B cell (primary cell): ENCODE data around the gene SYNPO. TPM values are rescaled to one million over a fixed set of nuclear protein-coding genes. Genes with fewer than 3 reads are reported as not detected.

Experiments
- ATAC-seq: fragments of 200-7000 bp; cut with Tn5 transposase; one replicate; pipeline ENCODE4 v1.10.0; 2021; ENCODE audit warnings: low read depth, mild to moderate bottlenecking, moderate number of reproducible peaks, moderate library complexity
- CTCF ChIA-PET: fragments of 350-600 bp; sonication (Branson Sonifier 250); formaldehyde crosslinking; loops from one replicate; lab custom pipeline; 2021; ENCODE audit warnings: antibody characterized with exemption, inconsistent platforms; lab: Charles Lee
- POLR2A ChIA-PET: fragments of 350-600 bp; sonication (Branson Sonifier 250); formaldehyde crosslinking; loops from one replicate; lab custom pipeline; 2021; ENCODE audit warnings: antibody characterized with exemption; lab: Charles Lee
- DNase-seq: peaks from one replicate; pipeline ENCODE4 v3.0.0; 2013
- H2AFZ ChIP-seq: 2 replicates; pipeline ENCODE4 v1.6.1; 2012; ENCODE audit warnings: mild to moderate bottlenecking, low read depth, low read length; ENCODE audit not compliant: insufficient read depth, poor library complexity, severe bottlenecking
- H3K27ac ChIP-seq, 2 donors: 1 replicate in 1 of 2; 2 replicates in 1 of 2; pipeline ENCODE4 v1.5.1; 2012 to 2013; ENCODE audit warnings: low read length in 2 of 2, mild to moderate bottlenecking in 2 of 2, moderate library complexity in 1 of 2
- H3K27me3 ChIP-seq, 4 experiments: fragments of 200-600 bp in 1 of 4; sonication (generic) in 1 of 4; replicated peaks in 1 of 4; 1 replicate in 2 of 4; 2 replicates in 2 of 4; pipeline versions ENCODE4 v1.6.1 to v1.7.0; 2013 to 2016; ENCODE audit warnings: low read length in 3 of 4, mild to moderate bottlenecking in 2 of 4, mixed read lengths in 1 of 4, moderate library complexity in 1 of 4; ENCODE audit not compliant: insufficient read depth in 4 of 4, control insufficient read depth in 3 of 4; ENCODE audit errors: control extremely low read depth in 1 of 4
- H3K36me3 ChIP-seq, 2 experiments: replicated peaks in 1 of 2; 1 replicate in 1 of 2; 2 replicates in 1 of 2; pipeline versions ENCODE4 v1.6.1 to v1.7.1; 2013; ENCODE audit warnings: low read length in 1 of 2; ENCODE audit not compliant: insufficient read depth in 2 of 2, control insufficient read depth in 1 of 2; ENCODE audit errors: control extremely low read depth in 1 of 2, extremely low read depth in 1 of 2
- H3K4me1 ChIP-seq, 2 donors: fragments of 200-600 bp in 1 of 2; sonication (generic) in 1 of 2; 1 replicate in 1 of 2; 2 replicates in 1 of 2; pipeline versions ENCODE4 v1.5.1 to v1.6.1; 2013 to 2017; ENCODE audit warnings: low read length in 2 of 2; ENCODE audit not compliant: control insufficient read depth in 2 of 2, insufficient read depth in 2 of 2
- H3K4me2 ChIP-seq: replicated peaks from 2 replicates; pipeline ENCODE3; 2012; ENCODE audit warnings: mild to moderate bottlenecking, low read depth, low read length; ENCODE audit not compliant: poor library complexity, severe bottlenecking
- H3K4me3 ChIP-seq, 5 experiments: fragments of 200-600 bp in 1 of 5; sonication (generic) in 1 of 5; 1 replicate in 3 of 5; 2 replicates in 2 of 5; pipeline versions ENCODE4 v1.5.1 to v1.7.0; 2011 to 2016; ENCODE audit warnings: low read length in 4 of 5, mild to moderate bottlenecking in 4 of 5, low read depth in 2 of 5, control low read depth in 1 of 5, moderate library complexity in 1 of 5; ENCODE audit not compliant: insufficient read depth in 1 of 5; ENCODE audit errors: control extremely low read depth in 1 of 5, extremely low read depth in 1 of 5
- H3K79me2 ChIP-seq: fragments of 200-600 bp; sonication (generic); one replicate; pipeline ENCODE4 v1.6.0; 2016; ENCODE audit warnings: low read length; ENCODE audit not compliant: control insufficient read depth, insufficient read depth
- H3K9ac ChIP-seq: fragments of 200-600 bp; sonication (generic); 2 replicates; pipeline ENCODE4 v1.6.1; 2017; ENCODE audit warnings: mild to moderate bottlenecking, low read length, moderate library complexity
- H3K9me3 ChIP-seq, 3 donors: one replicate each; pipeline versions ENCODE4 v1.6.1 to v1.7.1; 2013; ENCODE audit warnings: low read length in 2 of 3; ENCODE audit not compliant: control insufficient read depth in 2 of 3, insufficient read depth in 1 of 3; ENCODE audit errors: control extremely low read depth in 1 of 3
- H4K20me1 ChIP-seq: 2 replicates; pipeline ENCODE4 v1.6.0; 2012; ENCODE audit warnings: mild to moderate bottlenecking, low read length; ENCODE audit not compliant: insufficient read depth, control insufficient read depth, poor library complexity, severe bottlenecking
- H3K27ac Mint-ChIP-seq: one replicate; pipeline ENCODE4 v1.8.0; 2021; ENCODE audit warnings: mixed read lengths
- H3K27me3 Mint-ChIP-seq: one replicate; pipeline ENCODE4 v1.8.0; 2021; ENCODE audit warnings: mixed read lengths
- H3K4me1 Mint-ChIP-seq: one replicate; pipeline ENCODE4 v1.8.0; 2021; ENCODE audit warnings: mixed read lengths
- H3K4me3 Mint-ChIP-seq: one replicate; pipeline ENCODE4 v1.8.0; 2021; ENCODE audit warnings: mixed read lengths
- H3K9me3 Mint-ChIP-seq: one replicate; pipeline ENCODE4 v1.8.0; 2022; ENCODE audit warnings: mixed read lengths; ENCODE audit not compliant: insufficient read depth
- CTCF ChIP-seq: fragments of 200-600 bp; IDR thresholded peaks from one replicate; pipeline ENCODE4 v1.8.0; 2022; ENCODE audit warnings: antibody characterized with exemption, mild to moderate bottlenecking
- EZH2 ChIP-seq: IDR thresholded peaks from 2 replicates; pipeline ENCODE4 v1.6.1; 2012; ENCODE audit warnings: borderline replicate concordance, low read depth, mild to moderate bottlenecking, moderate library complexity, low read length; ENCODE audit not compliant: insufficient read depth, poor library complexity, severe bottlenecking
- WGBS: methylation state at CpG from one replicate; pipeline ENCODE4 v1.1.5; 2013; ENCODE audit warnings: missing lambda C conversion rate; ENCODE audit not compliant: insufficient coverage; 5-methylcytosine and 5-hydroxymethylcytosine counted together
- intact Hi-C: fragments of 100-400 bp; cut with micrococcal nuclease; formaldehyde crosslinking; loops from one replicate; pipeline ENCODE4 v1.10.0; 2022
- polyA plus RNA-seq: library from polyadenylated mRNA; depleted of rRNA; stranded (reverse); fragments of >200 nt; gene quantifications from 2 replicates; pipeline ENCODE4 v1.2.3, GENCODE V29; 2012
- total RNA-seq, 2 donors: library from RNA; stranded (reverse); fragments of 120-200 nt in 1 of 2; gene quantifications; 1 replicate in 1 of 2; 2 replicates in 1 of 2; pipeline versions ENCODE4 v1.2.3 to v1.2.4, GENCODE V29; 2013 to 2022

SYNPO gene
- total and polyA plus RNA-seq, 2 donors (not counting 1 experiment from before 2014, with no cell fraction given), result 13.2 to 16.8 TPM

GRCh38 chr5:150616506-150616905 is 24.0 kb upstream of the SYNPO start:
- Histone ChIP-seq H3K27me3 (no peaks in the 10 kb centered on the region), H3K4me1 (no peaks in the 10 kb centered on the region), H3K9ac (no peak overlapping the region), H3K27ac (no peak overlapping the region), H3K36me3 (no peaks in the 10 kb centered on the region), H3K4me3 (no peak overlapping the region), H3K4me2 (no peak overlapping the region), H3K79me2 (no peaks in the 10 kb centered on the region), H2AFZ (no peak overlapping the region), H3K9me3 (no peaks in the 10 kb centered on the region), H4K20me1 (no peaks in the 10 kb centered on the region)
- ATAC-seq, result no peak
- no peak for TF ChIP-seq EZH2
- TF ChIP-seq CTCF, result no peak
- H3K4me3 Mint-ChIP-seq, result no peak overlapping the region
- H3K27ac Mint-ChIP-seq, result no peak overlapping the region
- peaks cover 2% of the 10 kb centered on the region for H3K4me1 Mint-ChIP-seq
- H3K9me3 Mint-ChIP-seq, result no peaks in the 10 kb centered on the region
- no peak for DNase-seq
- intact Hi-C loops, result no loop called here
- ChIA-PET CTCF (no interaction called here), POLR2A (no interaction called here)
- 100% methylated on average over 1 of the region's 1 CpG for WGBS
- H3K27me3 Mint-ChIP-seq, result peaks cover 12% of the 10 kb centered on the region

DNA sequence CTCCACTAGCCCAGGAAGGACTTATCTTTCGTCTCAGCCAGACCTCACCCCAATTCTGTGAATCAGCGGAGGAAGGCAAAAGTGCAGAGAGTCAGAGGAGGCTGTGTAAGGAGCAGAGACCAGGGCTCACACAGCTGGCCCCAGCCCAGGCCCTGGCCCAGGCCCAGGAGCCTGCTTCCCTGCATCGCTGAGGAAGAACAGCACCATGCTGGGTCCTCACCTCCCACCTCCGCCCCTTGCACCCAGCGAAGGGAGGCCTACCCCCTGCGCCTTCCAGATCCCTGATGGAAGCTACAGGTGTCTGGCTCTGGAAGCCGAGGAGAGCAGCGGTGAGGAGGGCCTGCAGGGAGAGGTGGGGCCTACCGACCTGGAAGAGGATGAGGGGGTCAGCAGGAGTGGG is 22.3 kb upstream of the SYNPO start:
- Histone ChIP-seq H3K27ac (no peak overlapping the region), H3K4me3 (no peak overlapping the region), H4K20me1 (no peaks in the 10 kb centered on the region), H3K4me1 (peaks cover 1 to 3% of the 10 kb centered on the region in 2 donors), H3K36me3 (no peaks in the 10 kb centered on the region), H2AFZ (no peak overlapping the region), H3K27me3 (no peaks in the 10 kb centered on the region), H3K9me3 (no peaks in the 10 kb centered on the region), H3K79me2 (no peaks in the 10 kb centered on the region), H3K9ac (no peak overlapping the region), H3K4me2 (no peak overlapping the region)
- TF ChIP-seq EZH2 (no peak), CTCF (no peak)
- H3K27ac Mint-ChIP-seq, result no peak overlapping the region
- POLR2A ChIA-PET, result no interaction called here
- H3K4me3 Mint-ChIP-seq, result no peak overlapping the region
- CTCF ChIA-PET, result interaction anchor here (1.2 kb wide), 1 partner anchor 8 kb away, joined by 3 read pairs; no protein-coding TSS in a partner anchor
- peaks cover 7% of the 10 kb centered on the region for H3K4me1 Mint-ChIP-seq
- intact Hi-C loops, result no loop called here
- peaks cover 12% of the 10 kb centered on the region for H3K27me3 Mint-ChIP-seq
- ATAC-seq, result no peak
- 97% methylated on average over 7 of the region's 9 CpGs for WGBS
- no peaks in the 10 kb centered on the region for H3K9me3 Mint-ChIP-seq
- DNase-seq, result no peak
